KMS-11 (cell line): ENCODE results near the gene TMEM41A.
"Not testable (repeated sequence)": the region's sequence is repeated elsewhere in the genome, so short reads cannot be mapped to it uniquely, and the experiment has no call there.

ENCODE experiments used
- H2AFZ ChIP-seq: fragments of 200-600 bp; sonication (generic); 2 replicates; pipeline ENCODE4 v1.6.1; 2016; ENCODE audit warnings: antibody characterized with exemption, mixed run types, low read depth
- H3K27ac ChIP-seq: fragments of 200-600 bp; sonication (generic); 2 replicates; pipeline ENCODE4 v1.6.1; 2016; ENCODE audit warnings: mild to moderate bottlenecking, mixed run types
- H3K27me3 ChIP-seq: fragments of 200-600 bp; sonication (generic); 2 replicates; pipeline ENCODE4 v1.6.1; 2017; ENCODE audit warnings: mild to moderate bottlenecking, low read depth, mixed run types, moderate library complexity; ENCODE audit not compliant: insufficient read depth
- H3K36me3 ChIP-seq: fragments of 200-600 bp; sonication (generic); 2 replicates; pipeline ENCODE4 v1.6.1; 2017; ENCODE audit warnings: mild to moderate bottlenecking, mixed run types; ENCODE audit not compliant: insufficient read depth
- H3K4me1 ChIP-seq: fragments of 200-600 bp; sonication (generic); 2 replicates; pipeline ENCODE4 v1.6.1; 2016; ENCODE audit warnings: mild to moderate bottlenecking, low read depth, mixed run types; ENCODE audit not compliant: poor library complexity, severe bottlenecking
- H3K4me2 ChIP-seq: fragments of 200-600 bp; sonication (generic); 2 replicates; pipeline ENCODE4 v1.7.0; 2016; ENCODE audit warnings: mild to moderate bottlenecking, mixed run types
- H3K4me3 ChIP-seq: fragments of 200-600 bp; sonication (generic); IDR thresholded peaks from 2 replicates; pipeline ENCODE4 v1.6.1; 2017; ENCODE audit warnings: low read depth, low read length, mixed read lengths; ENCODE audit not compliant: insufficient read depth
- H3K79me2 ChIP-seq: fragments of 200-600 bp; sonication (generic); 2 replicates; pipeline ENCODE4 v1.6.1; 2016; ENCODE audit warnings: low read depth, mixed run types; ENCODE audit not compliant: insufficient read depth
- H3K9ac ChIP-seq: fragments of 200-600 bp; sonication (generic); 2 replicates; pipeline ENCODE4 v1.6.1; 2016; ENCODE audit warnings: mild to moderate bottlenecking, mixed run types
- H4K20me1 ChIP-seq: fragments of 200-600 bp; sonication (generic); 2 replicates; pipeline ENCODE4 v1.6.1; 2016; ENCODE audit warnings: mild to moderate bottlenecking, mixed run types; ENCODE audit not compliant: insufficient read depth
- TF ChIP-seq, protein P1 (sequence below): fragments of 200-600 bp; sonication (generic); conservative IDR thresholded peaks from 2 replicates; pipeline ENCODE4 v1.6.1; 2017; ENCODE audit warnings: low read depth, mild to moderate bottlenecking, antibody characterized with exemption, low read length, moderate library complexity, mixed read lengths

Gene TMEM41A

DNA sequence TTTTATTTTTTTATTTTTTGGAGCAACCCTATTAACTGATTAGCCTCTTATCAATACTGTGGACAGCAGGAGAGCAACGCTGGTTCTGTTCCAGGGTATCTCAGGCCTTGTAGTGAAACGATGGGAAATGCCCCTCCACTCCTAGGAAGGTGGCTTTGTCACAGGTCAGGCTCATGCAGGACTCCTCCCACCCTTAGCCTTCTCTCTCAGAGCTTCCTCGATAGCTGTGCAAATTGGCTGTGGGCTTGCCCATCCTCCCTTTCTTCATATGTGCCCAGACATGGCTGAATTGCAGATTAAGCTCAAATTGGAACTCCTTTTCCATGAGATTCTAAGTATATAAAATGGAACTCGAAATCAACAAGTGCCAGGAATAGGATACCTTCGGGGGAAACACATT, 38.5 kb downstream of the TMEM41A start:
- Histone ChIP-seq H3K4me3 (no peak overlapping the region), H4K20me1 (no peaks in the 10 kb centered on the region), H3K4me2 (no peak overlapping the region), H2AFZ (no peak overlapping the region), H3K79me2 (no peaks in the 10 kb centered on the region), H3K9ac (no peak overlapping the region), H3K27ac (no peak overlapping the region), H3K27me3 (no peaks in the 10 kb centered on the region), H3K36me3 (no peaks in the 10 kb centered on the region), H3K4me1 (no peaks in the 10 kb centered on the region)
- TF ChIP-seq, protein P1, sequence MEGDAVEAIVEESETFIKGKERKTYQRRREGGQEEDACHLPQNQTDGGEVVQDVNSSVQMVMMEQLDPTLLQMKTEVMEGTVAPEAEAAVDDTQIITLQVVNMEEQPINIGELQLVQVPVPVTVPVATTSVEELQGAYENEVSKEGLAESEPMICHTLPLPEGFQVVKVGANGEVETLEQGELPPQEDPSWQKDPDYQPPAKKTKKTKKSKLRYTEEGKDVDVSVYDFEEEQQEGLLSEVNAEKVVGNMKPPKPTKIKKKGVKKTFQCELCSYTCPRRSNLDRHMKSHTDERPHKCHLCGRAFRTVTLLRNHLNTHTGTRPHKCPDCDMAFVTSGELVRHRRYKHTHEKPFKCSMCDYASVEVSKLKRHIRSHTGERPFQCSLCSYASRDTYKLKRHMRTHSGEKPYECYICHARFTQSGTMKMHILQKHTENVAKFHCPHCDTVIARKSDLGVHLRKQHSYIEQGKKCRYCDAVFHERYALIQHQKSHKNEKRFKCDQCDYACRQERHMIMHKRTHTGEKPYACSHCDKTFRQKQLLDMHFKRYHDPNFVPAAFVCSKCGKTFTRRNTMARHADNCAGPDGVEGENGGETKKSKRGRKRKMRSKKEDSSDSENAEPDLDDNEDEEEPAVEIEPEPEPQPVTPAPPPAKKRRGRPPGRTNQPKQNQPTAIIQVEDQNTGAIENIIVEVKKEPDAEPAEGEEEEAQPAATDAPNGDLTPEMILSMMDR = no peak

DNA sequence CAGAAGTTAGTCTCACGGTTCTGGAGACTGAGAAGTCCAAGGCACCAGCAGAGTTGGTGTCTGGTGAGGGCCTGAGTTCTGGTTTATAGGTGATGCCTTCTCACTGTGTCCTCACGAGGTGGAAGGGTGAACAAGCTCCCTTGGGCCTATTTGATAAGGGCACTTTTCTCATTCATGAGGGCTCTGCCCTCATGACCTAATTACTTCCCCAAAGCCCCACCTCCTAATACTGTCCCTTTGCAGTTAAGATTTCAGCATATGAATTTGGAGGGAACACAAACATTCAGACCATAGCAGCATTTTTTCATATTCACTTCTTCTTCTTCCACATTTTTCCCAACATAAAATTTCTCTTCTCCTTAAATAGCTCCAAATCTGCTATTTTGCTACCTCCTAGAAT, 41.5 kb downstream of the TMEM41A start:
- Histone ChIP-seq H4K20me1 (no peaks in the 10 kb centered on the region), H3K79me2 (no peaks in the 10 kb centered on the region), H3K27ac (no peak overlapping the region), H3K4me2 (no peak overlapping the region), H3K4me1 (no peaks in the 10 kb centered on the region), H2AFZ (no peak overlapping the region), H3K27me3 (no peaks in the 10 kb centered on the region), H3K4me3 (no peak overlapping the region), H3K36me3 (no peaks in the 10 kb centered on the region), H3K9ac (no peak overlapping the region)
- TF ChIP-seq, protein P1 = no peak

DNA sequence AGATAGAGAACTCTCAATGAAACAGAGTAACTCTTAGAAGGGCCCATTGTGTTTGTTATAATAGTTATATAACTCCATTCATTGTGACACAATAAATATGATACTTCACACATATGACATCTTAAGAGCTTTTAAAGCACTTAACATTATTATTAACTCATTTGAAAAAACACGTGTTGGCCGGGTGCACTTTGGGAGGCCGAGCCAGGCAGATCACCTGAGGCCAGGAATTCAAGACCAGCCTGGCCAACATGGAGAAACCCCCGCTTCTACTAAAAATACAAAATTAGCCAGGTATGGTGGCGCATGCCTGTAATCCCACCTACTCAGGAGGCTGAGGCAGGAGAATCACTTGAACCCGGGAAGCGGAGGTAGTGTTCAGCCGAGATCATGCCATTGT, 47.4 kb downstream of the TMEM41A start:
- not testable (repeated sequence) for H2AFZ ChIP-seq, H3K9ac ChIP-seq, H3K36me3 ChIP-seq, H3K27me3 ChIP-seq, H3K79me2 ChIP-seq, H3K4me3 ChIP-seq, H3K27ac ChIP-seq, H3K4me1 ChIP-seq, H3K4me2 ChIP-seq, H4K20me1 ChIP-seq

DNA sequence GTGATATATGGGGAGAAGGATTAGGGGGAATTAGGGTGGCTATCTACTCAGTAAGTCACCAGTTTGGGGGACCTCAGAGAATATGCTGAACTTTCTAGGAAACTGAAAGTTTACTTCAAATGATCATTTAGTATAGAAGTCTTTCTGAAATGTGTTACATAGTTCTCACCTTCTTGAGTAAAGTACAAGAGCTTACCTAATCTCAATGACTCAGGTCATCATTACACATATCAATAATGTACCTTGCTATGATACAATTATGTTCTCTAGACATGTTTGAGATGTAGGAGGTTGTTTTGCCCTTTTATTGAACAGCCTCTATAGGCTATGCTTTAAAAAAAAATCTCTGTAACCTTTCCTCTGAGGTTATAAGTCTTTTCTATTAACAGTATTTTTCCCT, 50.7 kb downstream of the TMEM41A start:
- H3K36me3 ChIP-seq = no peaks in the 10 kb centered on the region
- H3K79me2 ChIP-seq = no peaks in the 10 kb centered on the region
- no peak overlapping the region for H2AFZ ChIP-seq
- H3K27ac ChIP-seq = no peak overlapping the region
- H3K4me1 ChIP-seq = no peaks in the 10 kb centered on the region
- H4K20me1 ChIP-seq = no peaks in the 10 kb centered on the region
- no peak overlapping the region for H3K4me2 ChIP-seq
- TF ChIP-seq, protein P1 = no peak
- no peaks in the 10 kb centered on the region for H3K27me3 ChIP-seq
- no peak overlapping the region for H3K4me3 ChIP-seq
- no peak overlapping the region for H3K9ac ChIP-seq

DNA sequence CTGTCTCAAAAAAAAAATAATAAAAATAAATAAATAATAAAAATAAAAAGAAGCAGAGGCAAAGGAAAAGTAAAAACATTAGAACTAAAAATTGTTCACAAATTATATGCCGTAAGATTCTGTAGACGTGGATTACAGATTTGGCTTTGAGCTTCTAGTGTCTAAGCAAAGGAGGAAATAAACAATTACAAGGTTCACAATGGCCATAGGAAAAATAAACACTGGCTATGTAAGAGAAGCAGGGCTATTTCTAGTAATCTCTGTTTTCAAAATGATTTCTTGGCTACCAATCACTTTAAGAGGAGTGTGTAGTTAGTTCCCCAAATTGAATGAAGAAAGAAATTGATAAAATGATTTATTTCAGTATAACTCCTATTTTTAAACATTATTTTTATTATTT, 54.5 kb downstream of the TMEM41A start:
- no peaks in the 10 kb centered on the region for H4K20me1 ChIP-seq

More for the DNA sequence above, 54.5 kb downstream of the TMEM41A start:
- no peak overlapping the region for H3K27ac ChIP-seq
- H3K4me3 ChIP-seq = no peak overlapping the region
- TF ChIP-seq, protein P1 = no peak
- H3K9ac ChIP-seq = no peak overlapping the region
- H3K36me3 ChIP-seq = no peaks in the 10 kb centered on the region
- H2AFZ ChIP-seq = no peak overlapping the region
- no peak overlapping the region for H3K4me2 ChIP-seq
- no peaks in the 10 kb centered on the region for H3K79me2 ChIP-seq
- no peaks in the 10 kb centered on the region for H3K4me1 ChIP-seq
- H3K27me3 ChIP-seq = no peaks in the 10 kb centered on the region
